ENCODE results near the gene PLAAT2. TPM values are rescaled to one million over a fixed set of nuclear protein-coding genes. Genes with fewer than 3 reads are reported as not detected.

Gene PLAAT2
- total and polyA plus RNA-seq, 9 of the 15 experiments (the other 6 are each of a cell fraction or from before 2014, with no cell fraction given), result not detected

GRCh38 chr11:63527667-63528066, 35.5 kb downstream of the PLAAT2 start:
- no peak overlapping the region for H3K4me2 ChIP-seq (ENCODE audit: insufficient read depth, low read length)
- 67% methylated on average over 2 of the region's 2 CpGs for WGBS (ENCODE audit: insufficient coverage, low coverage, missing lambda C conversion rate)
- ATAC-seq (no peak), FAIRE-seq (no peak), DNase-seq (ENCODE audit: extremely low read depth in 1 of 4, low spot score in 3 of 4) (no peak)
- no peaks in the 10 kb centered on the region for H3K27me3 ChIP-seq (ENCODE audit: control insufficient read depth in 2 of 2, insufficient read depth in 2 of 2, low read length in 2 of 2)
- in situ Hi-C loops (cut with MboI), result no loop called here
- no TSS peak for BruUV-seq (replicated peaks)
- peaks cover 0 to 23% of the 10 kb centered on the region in 2 experiments; a peak in 4 of 5 replicates for H3K4me1 ChIP-seq (replicated peaks in 1 of 2; ENCODE audit: control insufficient read depth in 2 of 2, insufficient read depth in 2 of 2, low read length in 2 of 2)
- H2AFZ ChIP-seq (ENCODE audit: low read depth, low read length), result no peak overlapping the region
- no peak overlapping the region for H3K9ac ChIP-seq (ENCODE audit: insufficient read depth in 1 of 2, low read depth in 2 of 2, low read length in 2 of 2)
- no peak overlapping the region for H3K27ac ChIP-seq (ENCODE audit: extremely low read depth, low read depth, low read length)
- ChIA-PET POLR2A (no interaction called here), CTCF (ENCODE audit: low intra/inter-chr PET ratio) (no interaction called here)
- no peaks in the 10 kb centered on the region for H3K79me2 ChIP-seq (ENCODE audit: control insufficient read depth, insufficient read depth, low read length)
- H3K4me3 ChIP-seq, result no peak overlapping the region
- H3K36me3 ChIP-seq (ENCODE audit: control insufficient read depth, insufficient read depth, low read length), result no peaks in the 10 kb centered on the region
- no peaks in the 10 kb centered on the region for H3K9me1 ChIP-seq (ENCODE audit: control insufficient read depth, insufficient read depth, low read length)
- TF ChIP-seq ARID3A (IDR thresholded peaks at IDR 0.05; ENCODE audit: borderline replicate concordance, low read depth, low read length) (no peak), PHB2 (IDR thresholded peaks at IDR 0.05; ENCODE audit: low read depth) (no peak), KDM1A (IDR thresholded peaks at IDR 0.05) (no peak), ESRRA (IDR thresholded peaks at IDR 0.05; ENCODE audit: borderline replicate concordance, low read depth) (no peak), NCOA1 (IDR thresholded peaks at IDR 0.05; ENCODE audit: low read depth) (no peak), DNMT1 (IDR thresholded peaks at IDR 0.05) (no peak), ZNF436 (CRISPR knock-in tag; IDR thresholded peaks at IDR 0.05) (no peak), GATAD2A (IDR thresholded peaks at IDR 0.05) (no peak), CHD1 (IDR thresholded peaks at IDR 0.05; ENCODE audit: low read length) (no peak)
- no peaks in the 10 kb centered on the region for H4K20me1 ChIP-seq (replicated peaks; ENCODE audit: control insufficient read depth, insufficient read depth, low read length)
- H3K9me3 ChIP-seq (replicated peaks; ENCODE audit: control insufficient read depth, insufficient read depth, low read depth, low read length), result peaks cover 6% of the 10 kb centered on the region
- intact Hi-C loops (cut with micrococcal nuclease), result no loop called here

Data from K562 (cell line).